ENCODE data around the gene SSC5D.
"Not testable (repeated sequence)": the region's sequence is repeated elsewhere in the genome, so short reads cannot be mapped to it uniquely, and the experiment has no call there.

Gene SSC5D

GRCh38 chr19:55487924-55488687 lies at the start of gene SSC5D:
Gene SSC5D, plus strand, starts transcription at chr19:55488436. Its CDS starts 154 bp downstream, at chr19:55488590.
- in situ Hi-C loops (cut with HindIII; ENCODE audit: low sequenced_read_pairs), result no loop called here

DNA sequence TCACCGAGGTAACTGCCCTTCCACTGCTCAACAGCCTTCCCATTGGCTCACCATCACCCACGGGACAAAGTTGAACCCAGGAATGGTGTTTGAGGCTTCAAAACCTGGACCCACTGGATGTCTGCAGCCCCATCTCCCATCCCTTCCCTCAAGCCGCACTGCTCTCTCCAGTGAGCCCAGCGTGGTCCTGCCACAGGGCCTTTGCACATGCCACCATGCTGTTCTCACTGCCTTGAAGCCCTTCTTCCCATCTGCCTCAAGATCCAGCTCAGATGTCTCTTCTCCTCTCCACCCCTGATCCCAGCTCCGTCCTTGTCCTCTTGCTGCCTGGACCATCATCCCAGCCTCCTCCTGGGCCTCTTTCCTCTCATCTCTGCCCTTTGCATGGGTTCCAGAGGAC lies 49.2 kb upstream of the SSC5D start:
- in situ Hi-C loops (cut with HindIII; ENCODE audit: low sequenced_read_pairs), result no loop called here

DNA sequence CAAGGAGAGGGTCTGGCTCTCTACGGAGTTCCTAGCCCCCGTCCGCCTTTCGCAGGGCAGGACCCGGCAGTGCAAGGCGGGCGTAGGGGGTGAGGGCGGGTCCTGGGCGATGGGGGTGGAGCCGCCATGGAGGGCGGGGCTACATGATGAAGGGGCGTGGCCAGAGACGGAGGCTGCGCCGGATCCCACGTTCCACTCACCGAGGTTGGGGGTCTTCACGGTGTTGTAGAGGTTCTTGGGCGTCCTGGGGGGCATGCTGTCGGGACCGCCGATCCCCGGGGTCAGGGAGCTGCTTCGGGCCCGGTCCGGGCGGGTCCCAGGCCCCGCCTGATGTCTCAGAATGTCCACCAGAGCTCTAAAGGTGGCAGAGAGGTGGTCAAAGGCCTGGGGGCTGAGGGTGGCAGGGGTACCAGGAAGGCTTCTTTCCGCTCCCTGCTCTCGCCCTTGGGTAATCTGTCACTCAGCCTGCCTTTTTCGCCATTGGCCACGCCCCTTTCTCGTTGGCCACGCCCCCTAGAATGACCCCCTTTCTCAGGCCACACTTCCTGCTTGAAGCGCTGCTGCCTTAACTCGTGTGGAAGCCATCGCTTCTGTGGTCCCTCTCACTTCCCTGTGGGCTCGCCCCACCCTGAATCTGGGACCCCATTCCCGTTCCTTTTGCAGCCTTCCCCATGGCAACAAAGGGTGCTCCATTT lies 47.7 kb upstream of the SSC5D start:
- in situ Hi-C loops (cut with HindIII; ENCODE audit: low sequenced_read_pairs), result no loop called here

GRCh38 chr19:55441319-55441691 lies 46.9 kb upstream of the SSC5D start:
- in situ Hi-C loops (cut with HindIII; ENCODE audit: low sequenced_read_pairs), result no loop called here

DNA sequence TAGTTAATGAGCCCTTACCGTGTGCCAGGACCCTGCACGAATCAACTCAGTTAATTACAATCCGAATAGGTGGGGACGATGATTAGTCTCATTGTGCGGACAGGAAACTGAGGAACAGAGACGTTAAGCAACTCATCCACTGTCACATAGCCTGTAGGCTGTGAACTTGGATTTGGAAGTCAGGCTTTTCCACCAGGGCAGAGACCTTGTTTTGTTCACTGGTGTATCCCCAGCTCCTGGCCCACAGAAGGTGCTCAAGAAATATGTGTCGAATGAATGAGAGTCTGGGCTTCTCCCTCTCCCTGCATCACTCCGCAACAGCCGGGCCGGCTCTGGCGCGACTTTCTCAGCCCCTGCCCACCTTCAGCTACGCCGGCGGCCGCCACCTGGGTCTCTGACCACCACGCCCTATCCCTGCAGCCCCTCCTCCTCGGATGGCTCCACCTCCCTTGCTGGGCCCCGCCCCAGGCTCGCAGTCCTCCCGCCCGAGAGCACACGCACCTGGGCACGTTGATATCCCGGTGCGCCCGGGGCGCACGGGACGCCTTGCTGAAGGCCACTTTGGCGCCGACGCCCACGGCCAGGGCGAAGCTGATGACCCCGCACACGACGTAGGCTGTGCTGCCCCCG lies 46.4 kb upstream of the SSC5D start:
- in situ Hi-C loops (cut with HindIII; ENCODE audit: low sequenced_read_pairs), result no loop called here

DNA sequence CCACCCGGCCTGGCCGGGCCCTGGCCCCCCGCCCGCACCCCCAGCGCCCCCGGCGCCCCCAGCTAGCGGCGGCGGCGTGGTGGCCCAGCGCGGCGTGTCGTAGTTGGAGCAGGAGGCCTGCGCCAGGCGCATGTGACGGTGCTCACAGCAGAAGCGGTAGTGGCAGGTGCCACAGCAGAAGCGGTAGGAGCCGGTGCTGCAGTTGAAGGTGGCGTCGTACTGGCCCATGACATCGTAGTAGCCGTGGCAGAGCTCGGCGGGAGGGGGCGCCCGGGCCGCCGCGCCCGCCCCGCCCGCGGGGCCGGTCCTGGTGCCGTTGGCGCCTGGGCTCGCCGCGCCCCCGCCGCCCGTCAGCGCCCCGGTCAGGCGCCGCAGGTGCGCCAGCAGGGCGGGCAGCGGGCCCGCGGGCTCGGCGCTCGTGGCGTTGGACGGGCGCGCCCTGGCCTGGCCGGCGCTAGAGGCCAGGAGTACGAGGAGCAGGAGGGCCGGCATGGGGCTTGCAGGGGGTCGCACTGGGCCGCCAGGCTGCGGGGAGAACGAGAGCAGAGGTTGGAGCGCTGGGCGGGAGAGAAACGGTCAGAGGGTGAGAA lies 45.8 kb upstream of the SSC5D start:
- in situ Hi-C loops (cut with HindIII; ENCODE audit: low sequenced_read_pairs), result no loop called here

GRCh38 chr19:55443045-55443823 lies 45.0 kb upstream of the SSC5D start, which contains the start of gene SHISA7:
Gene SHISA7, minus strand, starts transcription at chr19:55443300. Its CDS starts 437 bp downstream, at chr19:55442863.
- in situ Hi-C loops (cut with HindIII; ENCODE audit: low sequenced_read_pairs), result no loop called here

DNA sequence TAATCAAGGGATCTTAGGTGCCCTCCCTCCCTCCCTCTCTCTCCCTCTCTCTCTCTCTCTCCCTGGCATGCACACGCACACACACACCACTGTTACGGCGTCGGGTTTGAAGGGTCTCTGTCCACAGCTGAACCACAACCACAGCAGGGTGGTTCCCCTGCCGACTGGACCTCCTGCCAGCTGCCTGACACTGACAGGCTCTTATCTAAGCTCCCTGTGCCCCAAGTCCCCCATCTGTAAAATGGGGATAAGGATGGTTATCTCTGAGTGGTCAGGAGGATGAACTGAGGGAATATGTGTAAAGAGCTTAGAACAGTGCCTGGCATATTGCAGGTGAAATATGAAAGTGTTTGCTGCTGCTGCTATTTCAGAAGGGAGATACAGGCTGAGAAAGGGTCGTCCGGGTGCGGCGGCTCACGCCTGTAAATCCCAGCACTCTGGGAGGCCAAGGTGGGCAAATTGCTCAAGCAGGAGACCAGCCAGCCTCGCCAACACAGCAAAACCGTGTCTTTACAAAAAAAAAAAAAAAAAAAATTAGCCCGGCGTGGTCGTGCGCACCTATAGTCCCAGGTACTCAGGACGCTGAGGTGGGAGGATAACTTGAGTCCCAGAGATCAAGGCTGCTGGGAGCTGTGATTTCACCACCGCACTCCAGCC lies 44.3 kb upstream of the SSC5D start:
- in situ Hi-C loops (cut with HindIII; ENCODE audit: low sequenced_read_pairs), result no loop called here

DNA sequence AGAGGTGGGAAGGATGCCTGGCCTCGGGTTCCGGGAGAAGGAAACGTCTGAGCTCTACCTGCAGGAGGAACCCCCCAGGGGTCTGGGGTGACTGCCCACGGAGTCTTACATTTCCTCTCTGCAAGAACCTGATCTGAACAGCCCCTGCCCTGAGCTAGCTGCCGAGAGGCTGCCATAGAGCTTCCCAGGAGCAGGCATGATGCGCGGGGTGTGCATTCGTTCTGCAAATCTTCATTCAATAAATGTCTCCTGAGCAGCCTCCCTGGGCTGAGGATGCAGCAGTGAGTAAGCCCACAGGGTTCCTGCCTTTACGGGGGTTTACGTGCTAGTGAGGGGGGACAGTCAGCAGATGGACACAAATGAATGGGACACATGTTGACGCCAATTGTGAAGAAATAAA lies 43.6 kb upstream of the SSC5D start:
- in situ Hi-C loops (cut with HindIII; ENCODE audit: low sequenced_read_pairs), result no loop called here

GRCh38 chr19:55446060-55446459 lies 42.2 kb upstream of the SSC5D start:
- in situ Hi-C loops (cut with HindIII; ENCODE audit: low sequenced_read_pairs), result no loop called here

DNA sequence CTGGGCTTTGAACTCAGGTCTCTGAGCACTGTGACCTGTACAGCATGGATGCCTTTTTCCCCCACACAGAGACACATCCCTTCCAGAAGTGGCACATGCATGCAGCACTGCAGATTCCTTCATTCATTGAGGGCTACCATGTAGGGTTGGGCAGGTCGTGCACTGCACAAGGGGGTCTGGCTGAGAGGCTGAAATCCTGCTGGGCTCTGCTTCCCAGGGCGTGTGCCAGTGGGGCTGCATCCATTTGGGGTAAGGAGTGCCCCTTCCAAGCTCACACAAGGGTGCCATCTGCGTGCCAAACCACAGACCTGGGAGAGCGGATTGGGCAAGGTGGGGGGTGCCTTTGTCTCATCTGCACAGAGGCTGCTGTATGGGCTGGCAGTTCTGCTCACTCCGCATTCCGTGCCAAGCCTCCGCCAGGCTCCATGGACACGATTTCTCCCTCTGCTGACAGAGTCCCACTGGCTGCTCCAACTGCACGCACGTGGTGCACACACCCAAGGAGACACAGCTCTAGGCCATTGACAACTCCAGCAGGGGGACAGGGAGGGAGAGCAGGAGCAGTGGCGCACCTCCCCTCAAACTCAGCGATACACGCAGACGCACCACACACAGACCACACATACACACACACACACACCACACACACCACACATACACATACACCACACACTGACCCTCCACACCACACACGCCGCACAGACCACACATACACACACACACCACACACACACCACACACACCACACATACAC lies 40.6 kb upstream of the SSC5D start:
- in situ Hi-C loops (cut with HindIII; ENCODE audit: low sequenced_read_pairs), result no loop called here

DNA sequence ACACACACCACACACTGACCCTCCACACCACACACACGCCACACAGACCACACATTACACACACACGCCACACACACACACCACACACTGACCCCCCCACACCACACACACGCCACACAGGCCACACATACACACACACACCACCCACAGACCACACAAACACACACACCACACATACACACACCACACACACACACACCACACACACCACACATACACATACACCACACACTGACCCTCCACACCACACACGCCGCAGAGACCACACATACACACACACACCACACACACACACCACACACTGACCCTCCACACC lies 40.1 kb upstream of the SSC5D start:
- in situ Hi-C loops (cut with HindIII; ENCODE audit: low sequenced_read_pairs), result not testable (repeated sequence)

DNA sequence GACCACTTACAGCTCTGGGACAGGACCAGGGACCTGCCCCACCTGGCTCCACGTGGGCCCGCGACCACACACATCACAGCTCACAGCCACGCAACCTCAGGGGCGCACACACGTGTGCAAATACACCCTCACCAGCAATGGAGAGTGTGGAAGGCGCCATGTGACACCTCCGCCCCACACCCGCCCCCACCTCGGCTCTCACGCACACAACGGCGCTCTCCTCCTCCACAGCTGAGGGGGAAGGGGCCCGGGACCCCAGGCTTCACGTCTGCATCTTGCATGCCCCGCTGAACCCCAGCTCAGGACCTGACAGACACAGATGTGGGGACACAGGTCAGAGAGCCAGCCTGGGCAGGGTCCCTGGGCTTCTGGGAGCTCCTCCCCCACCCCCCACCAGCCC lies 38.8 kb upstream of the SSC5D start:
- in situ Hi-C loops (cut with HindIII; ENCODE audit: low sequenced_read_pairs), result no loop called here

GRCh38 chr19:55451163-55451964 lies 36.9 kb upstream of the SSC5D start:
- in situ Hi-C loops (cut with HindIII; ENCODE audit: low sequenced_read_pairs), result no loop called here

DNA sequence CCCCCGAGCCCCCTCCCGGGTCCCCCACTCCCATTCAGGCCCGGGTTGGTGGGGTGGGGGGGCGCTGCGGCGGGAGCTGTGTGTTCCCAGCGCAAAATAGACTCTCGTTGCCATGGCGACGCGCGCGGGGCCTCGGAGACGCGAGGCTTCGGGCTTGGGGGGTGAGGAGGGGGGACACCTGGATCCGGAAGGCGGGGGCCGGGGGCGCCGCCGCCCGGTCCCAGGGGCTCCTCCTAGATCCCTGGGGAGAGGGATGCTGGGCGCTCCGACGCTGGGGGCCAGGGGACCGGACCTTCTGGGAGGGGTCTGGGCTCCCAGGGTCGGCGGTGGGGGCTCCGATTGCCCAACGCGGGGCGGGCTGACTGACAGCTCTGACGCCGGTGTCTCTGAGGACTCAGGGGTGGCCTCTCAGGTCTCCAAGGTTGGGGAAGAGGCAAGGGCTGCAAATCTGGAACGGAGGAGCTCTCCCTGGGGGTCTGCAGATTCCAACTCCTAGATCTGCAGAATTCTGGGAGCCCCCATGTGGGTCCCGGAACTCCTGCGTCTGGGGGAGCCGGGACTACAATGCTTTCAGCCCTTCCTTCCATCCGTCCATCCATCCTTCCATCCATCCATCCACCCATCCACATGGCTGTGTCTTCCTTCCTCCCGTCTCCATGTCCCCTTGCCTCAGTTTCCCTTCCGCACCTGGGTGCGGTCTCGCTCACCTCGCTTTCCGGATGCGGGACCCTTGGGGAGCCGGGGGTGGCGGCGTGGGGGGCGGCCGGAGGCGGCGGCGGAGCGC lies 36.1 kb upstream of the SSC5D start:
- in situ Hi-C loops (cut with HindIII; ENCODE audit: low sequenced_read_pairs), result no loop called here

- in situ Hi-C loops (cut with HindIII; ENCODE audit: low sequenced_read_pairs), result no loop called here
Measured at GRCh38 chr19:55452749-55453346, 35.4 kb upstream of the SSC5D start.

GRCh38 chr19:55453511-55454260 lies 34.5 kb upstream of the SSC5D start:
- in situ Hi-C loops (cut with HindIII; ENCODE audit: low sequenced_read_pairs), result no loop called here

Data from DLD1 (cell line).